Right atrium auricular region (tissue), 2 donors: ENCODE measurements around the gene MAN2A2. TPM values are rescaled to one million over a fixed set of nuclear protein-coding genes. Genes with fewer than 3 reads are reported as not detected.

Source experiments
- DNase-seq: peaks from one replicate; pipeline ENCODE4 v3.0.0-alpha.2; 2019; ENCODE audit warnings: low spot score
- H3K27ac ChIP-seq, 2 donors: fragments of 200-600 bp; sonication (generic); 1 replicate in 1 of 2; 2 replicates in 1 of 2; pipeline ENCODE4 v1.5.1; 2016 to 2019
- H3K27me3 ChIP-seq, 2 donors: fragments of 200-600 bp; sonication (generic); one replicate each; pipeline versions ENCODE4 v1.5.1 to v1.6.0; 2017 to 2019
- H3K36me3 ChIP-seq: fragments of 200-600 bp; sonication (generic); one replicate; pipeline ENCODE4 v1.5.1; 2016
- H3K4me1 ChIP-seq, 2 donors: fragments of 200-600 bp; sonication (generic); one replicate each; pipeline versions ENCODE4 v1.5.1 to v1.6.0; 2017 to 2019
- H3K4me3 ChIP-seq, 2 donors: fragments of 200-600 bp; sonication (generic); 1 replicate in 1 of 2; 2 replicates in 1 of 2; pipeline ENCODE4 v1.5.1; 2017 to 2019; ENCODE audit warnings: mild to moderate bottlenecking in 1 of 2, moderate library complexity in 1 of 2
- H3K9me3 ChIP-seq, 2 donors: fragments of 200-600 bp; sonication (generic); one replicate each; pipeline ENCODE4 v1.5.1; 2019
- total RNA-seq, 2 donors: library from RNA; depleted of rRNA; stranded (reverse); fragments of >200 nt; gene quantifications; one replicate each; pipeline ENCODE4 v1.1.0, GENCODE V29; 2016
- TF ChIP-seq, protein P1 (sequence below), 2 donors: fragments of 200-600 bp; sonication (generic); IDR thresholded peaks; one replicate each; pipeline ENCODE4 v1.5.1; 2019; ENCODE audit warnings: antibody characterized with exemption in 2 of 2

MAN2A2 gene
- total RNA-seq, 2 donors from 2014 or later: 41.7 to 42.3 TPM

GRCh38 chr15:90864507-90864906 is 38.6 kb upstream of the MAN2A2 start:
- peaks cover 0 to 40% of the 10 kb centered on the region in 2 donors for H3K4me1 ChIP-seq
- H3K27me3 ChIP-seq: no peaks in the 10 kb centered on the region
- no peak for DNase-seq
- no peaks in the 10 kb centered on the region for H3K9me3 ChIP-seq
- TF ChIP-seq, protein P1, sequence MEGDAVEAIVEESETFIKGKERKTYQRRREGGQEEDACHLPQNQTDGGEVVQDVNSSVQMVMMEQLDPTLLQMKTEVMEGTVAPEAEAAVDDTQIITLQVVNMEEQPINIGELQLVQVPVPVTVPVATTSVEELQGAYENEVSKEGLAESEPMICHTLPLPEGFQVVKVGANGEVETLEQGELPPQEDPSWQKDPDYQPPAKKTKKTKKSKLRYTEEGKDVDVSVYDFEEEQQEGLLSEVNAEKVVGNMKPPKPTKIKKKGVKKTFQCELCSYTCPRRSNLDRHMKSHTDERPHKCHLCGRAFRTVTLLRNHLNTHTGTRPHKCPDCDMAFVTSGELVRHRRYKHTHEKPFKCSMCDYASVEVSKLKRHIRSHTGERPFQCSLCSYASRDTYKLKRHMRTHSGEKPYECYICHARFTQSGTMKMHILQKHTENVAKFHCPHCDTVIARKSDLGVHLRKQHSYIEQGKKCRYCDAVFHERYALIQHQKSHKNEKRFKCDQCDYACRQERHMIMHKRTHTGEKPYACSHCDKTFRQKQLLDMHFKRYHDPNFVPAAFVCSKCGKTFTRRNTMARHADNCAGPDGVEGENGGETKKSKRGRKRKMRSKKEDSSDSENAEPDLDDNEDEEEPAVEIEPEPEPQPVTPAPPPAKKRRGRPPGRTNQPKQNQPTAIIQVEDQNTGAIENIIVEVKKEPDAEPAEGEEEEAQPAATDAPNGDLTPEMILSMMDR (IDR thresholded peaks at IDR 0.05): no peak
- no peak overlapping the region for H3K27ac ChIP-seq
- H3K36me3 ChIP-seq: no peaks in the 10 kb centered on the region
- no peak overlapping the region for H3K4me3 ChIP-seq

- TF ChIP-seq, protein P1 (IDR thresholded peaks at IDR 0.05): no peak
- Histone ChIP-seq H3K36me3 (no peaks in the 10 kb centered on the region), H3K9me3 (no peaks in the 10 kb centered on the region), H3K4me3 (no peak overlapping the region), H3K27ac (no peak overlapping the region), H3K4me1 (peaks cover 0 to 42% of the 10 kb centered on the region in 2 donors), H3K27me3 (no peaks in the 10 kb centered on the region)
- DNase-seq: no peak
Observed at GRCh38 chr15:90865702-90866101, 37.4 kb upstream of the MAN2A2 start.

GRCh38 chr15:90866161-90866715 is 36.9 kb upstream of the MAN2A2 start:
- peaks cover 0 to 43% of the 10 kb centered on the region in 2 donors for H3K4me1 ChIP-seq

GRCh38 chr15:90866800-90867199 is 36.3 kb upstream of the MAN2A2 start:
- no peak overlapping the region for H3K27ac ChIP-seq

More at GRCh38 chr15:90866161-90866715, 36.9 kb upstream of the MAN2A2 start:
- Histone ChIP-seq H3K27me3 (no peaks in the 10 kb centered on the region), H3K4me3 (no peak overlapping the region), H3K36me3 (no peaks in the 10 kb centered on the region), H3K27ac (no peak overlapping the region), H3K9me3 (no peaks in the 10 kb centered on the region)
- TF ChIP-seq, protein P1 (IDR thresholded peaks at IDR 0.05): no peak
- no peak for DNase-seq

GRCh38 chr15:90868261-90868689 is 34.8 kb upstream of the MAN2A2 start, which contains the start of gene FURIN:
TSS of gene FURIN (plus strand) at chr15:90868588. CDS start at chr15:90875741, 7,153 bp downstream.
- Histone ChIP-seq H3K4me1 (peaks cover 0 to 47% of the 10 kb centered on the region in 2 donors), H3K27ac (peak within 1 kb of the TSS; percentile 95 to 98), H3K9me3 (no peaks in the 10 kb centered on the region), H3K27me3 (no peaks in the 10 kb centered on the region), H3K36me3 (no peaks in the 10 kb centered on the region), H3K4me3 (no peak within 1 kb of the TSS)
- no peak for DNase-seq
- TF ChIP-seq, protein P1 (IDR thresholded peaks at IDR 0.05): no peak

More at GRCh38 chr15:90866800-90867199, 36.3 kb upstream of the MAN2A2 start:
- no peak overlapping the region for H3K4me3 ChIP-seq
- DNase-seq: no peak
- peaks cover 0 to 43% of the 10 kb centered on the region in 2 donors for H3K4me1 ChIP-seq
- H3K36me3 ChIP-seq: no peaks in the 10 kb centered on the region
- no peaks in the 10 kb centered on the region for H3K9me3 ChIP-seq
- TF ChIP-seq, protein P1 (IDR thresholded peaks at IDR 0.05): no peak
- no peaks in the 10 kb centered on the region for H3K27me3 ChIP-seq

DNA sequence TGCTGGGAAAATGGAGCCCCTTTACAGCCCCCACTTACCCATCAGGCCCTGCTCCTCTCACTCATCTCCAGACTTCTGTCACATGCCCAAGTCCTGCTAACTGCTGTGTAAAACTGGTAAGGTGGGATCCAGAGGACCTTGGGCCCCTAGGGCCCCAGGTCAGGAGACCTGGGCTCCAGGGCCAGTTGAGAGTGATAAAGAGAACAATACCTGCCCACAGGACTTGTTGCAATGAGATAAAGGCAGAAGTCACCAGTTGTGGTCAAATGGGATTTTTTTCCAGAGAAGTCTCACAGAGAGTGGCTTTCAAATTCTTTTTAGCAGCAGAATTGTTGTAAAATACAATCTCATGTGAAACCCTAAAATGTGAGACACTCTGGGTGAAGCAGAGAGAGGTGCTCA is 34.0 kb upstream of the MAN2A2 start:
- no peaks in the 10 kb centered on the region for H3K27me3 ChIP-seq
- TF ChIP-seq, protein P1 (IDR thresholded peaks at IDR 0.05): no peak
- H3K9me3 ChIP-seq: no peaks in the 10 kb centered on the region
- no peak for DNase-seq
- H3K36me3 ChIP-seq: no peaks in the 10 kb centered on the region
- H3K4me1 ChIP-seq: peaks cover 0 to 48% of the 10 kb centered on the region in 2 donors
- peak overlapping the region; percentile 95 to 98 for H3K27ac ChIP-seq
- no peak overlapping the region for H3K4me3 ChIP-seq
